ENCODE results near the gene SLC35D2.

- no peak for TF ChIP-seq CTCF (conservative IDR thresholded peaks at IDR 0.05 in 1 of 2, IDR thresholded peaks at IDR 0.05 in 1 of 2; ENCODE audit: low read depth in 1 of 2, low read length in 2 of 2)
- TF ChIP-seq EZH2 (IDR thresholded peaks at IDR 0.05; ENCODE audit: low read length, missing control alignments), result no peak
These were observed 45.2 kb downstream of the SLC35D2 start for GRCh38 chr9:96338299-96338698.
